GM18498 (cell line): Measurements from ENCODE around the gene CPED1.
"Not testable (repeated sequence)": the region's sequence is repeated elsewhere in the genome, so short reads cannot be mapped to it uniquely, and the experiment has no call there.

Experiments
- ATAC-seq: cut with Tn5 transposase; IDR thresholded peaks from one replicate; pipeline ENCODE4 v1.9.1; 2021; ENCODE audit warnings: mild to moderate bottlenecking, moderate library complexity; ENCODE audit not compliant: unreplicated experiment

CPED1 gene

GRCh38 chr7:121172484-121172883 is 184.0 kb downstream of the CPED1 start:
- ATAC-seq, result no peak

- no peak for ATAC-seq
These were observed 187.3 kb downstream of the CPED1 start for GRCh38 chr7:121175826-121176225.

- ATAC-seq, result peak; percentile 0
These were observed 189.9 kb downstream of the CPED1 start for GRCh38 chr7:121178452-121178851.

- peak; percentile 64 for ATAC-seq
These were observed 190.5 kb downstream of the CPED1 start for GRCh38 chr7:121178869-121179497.

- ATAC-seq, result peak; percentile 92
These were observed 192.0 kb downstream of the CPED1 start for GRCh38 chr7:121180436-121181063.

- no peak for ATAC-seq
These were observed 192.8 kb downstream of the CPED1 start for GRCh38 chr7:121181357-121181756.

- ATAC-seq, result no peak
These were observed 193.8 kb downstream of the CPED1 start for GRCh38 chr7:121182281-121182680.

GRCh38 chr7:121182902-121183301 is 194.4 kb downstream of the CPED1 start:
- ATAC-seq, result no peak

GRCh38 chr7:121183883-121184282 is 195.4 kb downstream of the CPED1 start:
- ATAC-seq, result not testable (repeated sequence)

- ATAC-seq, result no peak
These were observed 198.2 kb downstream of the CPED1 start for GRCh38 chr7:121186746-121187145.

GRCh38 chr7:121187222-121187621 is 198.7 kb downstream of the CPED1 start:
- ATAC-seq, result peak; percentile 94

GRCh38 chr7:121187676-121188075 is 199.2 kb downstream of the CPED1 start:
- ATAC-seq, result no peak

- no peak for ATAC-seq
These were observed 204.3 kb downstream of the CPED1 start for GRCh38 chr7:121192834-121193233.

GRCh38 chr7:121195010-121195409 is 206.5 kb downstream of the CPED1 start:
- no peak for ATAC-seq

GRCh38 chr7:121195874-121196273 is 207.4 kb downstream of the CPED1 start:
- no peak for ATAC-seq

- no peak for ATAC-seq
These were observed 207.8 kb downstream of the CPED1 start for GRCh38 chr7:121196286-121196685.

- ATAC-seq, result no peak
These were observed 208.9 kb downstream of the CPED1 start for GRCh38 chr7:121197455-121197854.

GRCh38 chr7:121198502-121198901 is 210.0 kb downstream of the CPED1 start:
- no peak for ATAC-seq

GRCh38 chr7:121202125-121202524 is 213.6 kb downstream of the CPED1 start:
- ATAC-seq, result no peak

- no peak for ATAC-seq
These were observed 214.3 kb downstream of the CPED1 start for GRCh38 chr7:121202834-121203233.

GRCh38 chr7:121204537-121204936 is 216.0 kb downstream of the CPED1 start:
- ATAC-seq, result no peak

GRCh38 chr7:121205777-121206176 is 217.3 kb downstream of the CPED1 start:
- no peak for ATAC-seq

GRCh38 chr7:121211253-121211652 is 222.7 kb downstream of the CPED1 start:
- no peak for ATAC-seq
